Astrocyte (in vitro differentiated cells and primary cell): ENCODE measurements around the gene RBM19.

Experiments used
- CTCF ChIP-seq: IDR thresholded peaks from 2 replicates; pipeline ENCODE4 v1.5.1; 2011; ENCODE audit warnings: low read depth, mild to moderate bottlenecking, inconsistent platforms, low read length, moderate library complexity; ENCODE audit not compliant: insufficient read depth
- EZH2 ChIP-seq: IDR thresholded peaks from 2 replicates; pipeline ENCODE4 v1.6.1; 2012; ENCODE audit warnings: mild to moderate bottlenecking, low read length, inconsistent platforms; ENCODE audit not compliant: insufficient read depth

- no peak for TF ChIP-seq CTCF
- TF ChIP-seq EZH2, result no peak
These were observed 88.5 kb downstream of the RBM19 start for GRCh38 chr12:113877607-113878006.
